Fibroblast of upper back skin (primary cell): ENCODE measurements around the gene HEPH.
A peak's percentile ranks its signal among the peaks of the same experiment; 100 is the strongest.
"Not testable (repeated sequence)": the region's sequence is repeated elsewhere in the genome, so short reads cannot be mapped to it uniquely, and the experiment has no call there.

Source experiments
- DNase-seq: peaks from one replicate; pipeline ENCODE4 v3.0.0-alpha.2; 2013

Gene HEPH

DNA sequence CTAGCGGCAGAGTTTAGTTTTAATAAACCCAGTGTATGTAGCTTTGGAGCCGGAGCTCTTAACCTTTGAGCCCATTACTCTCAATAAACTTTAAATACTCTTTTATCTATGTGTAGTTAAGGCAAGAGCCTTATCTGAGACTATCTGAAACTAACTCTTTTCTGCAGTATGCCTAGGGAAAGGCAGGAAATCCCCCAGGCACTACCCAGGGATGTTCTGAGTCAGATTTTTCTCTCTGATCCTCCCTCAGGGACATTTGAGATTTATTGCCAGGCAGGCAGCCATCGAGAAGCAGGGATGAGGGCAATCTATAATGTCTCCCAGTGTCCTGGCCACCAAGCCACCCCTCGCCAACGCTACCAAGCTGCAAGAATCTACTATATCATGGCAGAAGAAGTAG lies 39.1 kb downstream of the HEPH start:
- DNase-seq, result no peak

DNA sequence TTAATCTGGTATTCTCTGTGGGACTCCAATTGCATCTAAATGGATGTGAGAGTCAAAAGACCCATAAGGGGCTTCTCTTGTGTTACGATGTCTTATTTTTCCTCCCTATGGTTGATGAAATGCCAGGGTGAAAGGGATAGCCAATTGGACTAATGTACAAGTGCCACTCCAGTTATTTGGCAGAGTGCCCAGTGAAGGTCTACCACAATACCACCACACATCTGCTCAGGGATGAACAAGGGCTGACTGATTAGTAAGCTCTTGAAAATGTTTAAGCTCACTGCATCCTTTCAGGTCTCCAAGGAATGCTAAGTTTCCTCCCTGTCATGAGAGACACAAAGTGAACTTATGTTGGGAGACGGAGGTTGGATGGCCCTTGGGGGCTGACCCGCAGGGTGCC lies 57.8 kb downstream of the HEPH start:
- DNase-seq, result peak; percentile 19

DNA sequence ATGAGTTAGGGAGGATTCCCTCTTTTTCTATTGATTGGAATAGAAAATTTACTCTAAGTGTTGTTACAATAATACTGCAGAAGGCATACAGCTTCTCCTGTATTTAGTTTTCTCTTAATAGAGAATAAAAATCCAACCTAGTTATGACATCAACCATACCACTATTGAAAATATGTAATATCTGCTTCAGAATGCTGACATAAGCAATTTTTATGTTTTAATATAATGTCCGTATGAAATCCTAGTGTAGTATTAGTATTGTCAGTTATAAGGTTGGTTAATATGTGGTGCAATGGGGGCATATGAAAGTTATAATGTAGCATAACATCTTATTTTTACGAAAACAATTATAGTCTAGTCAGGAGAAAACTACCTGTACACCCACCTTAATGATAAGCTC lies 68.2 kb downstream of the HEPH start:
- no peak for DNase-seq

DNA sequence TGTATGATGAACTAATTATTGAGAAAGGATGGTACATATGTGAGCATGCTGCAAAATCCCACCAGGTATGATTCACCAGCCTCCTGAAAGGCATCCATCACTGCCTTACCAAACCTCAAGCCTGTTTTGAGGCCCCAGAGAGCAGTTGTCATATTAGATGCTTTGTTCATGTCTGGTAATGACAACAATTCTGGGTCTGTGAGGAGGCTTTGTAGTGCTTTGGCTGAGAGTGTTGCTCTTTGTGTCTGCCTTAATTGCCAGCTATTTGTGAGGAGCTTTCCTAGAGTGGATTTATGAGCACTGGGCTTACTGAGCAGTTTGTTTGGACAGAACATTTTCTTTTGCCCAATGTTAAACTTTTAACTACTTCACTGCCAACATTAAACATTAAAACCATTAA lies 69.2 kb downstream of the HEPH start:
- DNase-seq, result peak; percentile 0

DNA sequence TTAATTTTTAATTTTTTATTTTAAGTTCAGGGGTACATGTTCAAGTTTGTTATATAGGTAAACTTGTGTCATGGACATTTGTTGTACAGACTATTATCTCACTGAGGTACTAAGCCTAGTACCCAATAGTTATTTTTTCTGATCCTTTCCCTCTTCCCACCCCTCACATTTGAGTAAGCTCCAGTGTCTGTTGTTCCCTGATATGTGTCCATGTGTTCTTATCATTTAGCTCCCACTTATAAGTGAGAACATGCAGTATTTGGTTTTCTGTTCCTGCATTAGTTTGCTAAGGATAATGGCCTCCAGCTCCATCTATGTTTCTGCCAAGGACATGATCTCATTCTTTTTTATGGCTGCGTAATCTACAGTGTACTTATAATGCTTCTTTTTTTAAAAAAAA lies 69.9 kb downstream of the HEPH start:
- DNase-seq, result not testable (repeated sequence)

DNA sequence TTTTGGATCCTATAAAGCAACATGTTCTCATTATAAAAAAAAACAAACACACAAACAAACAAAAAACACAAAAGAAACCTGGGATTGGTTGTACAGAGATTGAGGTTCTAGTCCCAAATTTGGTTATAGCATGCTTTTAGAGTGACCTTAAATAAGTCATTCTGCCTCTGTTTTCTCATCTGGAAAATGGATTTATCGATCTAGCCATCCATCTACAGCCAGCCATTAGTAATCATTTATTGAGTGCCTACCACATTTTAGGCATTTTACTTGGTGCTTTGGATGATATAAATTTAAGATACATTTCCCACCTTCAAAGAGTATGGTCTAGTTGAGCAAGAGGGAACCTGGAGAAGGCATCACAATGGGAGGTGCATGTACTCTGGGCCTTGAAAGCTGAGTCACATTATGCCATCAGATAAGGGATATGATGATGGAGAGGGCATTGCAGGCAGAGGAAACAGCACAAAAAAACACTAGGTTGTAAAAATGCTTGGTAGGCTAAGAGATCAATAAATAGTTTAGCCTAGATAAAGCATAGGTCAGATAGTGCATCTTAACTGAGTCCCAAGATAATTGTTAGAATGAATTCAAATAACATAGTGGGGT lies 91.4 kb downstream of the HEPH start:
- no peak for DNase-seq

DNA sequence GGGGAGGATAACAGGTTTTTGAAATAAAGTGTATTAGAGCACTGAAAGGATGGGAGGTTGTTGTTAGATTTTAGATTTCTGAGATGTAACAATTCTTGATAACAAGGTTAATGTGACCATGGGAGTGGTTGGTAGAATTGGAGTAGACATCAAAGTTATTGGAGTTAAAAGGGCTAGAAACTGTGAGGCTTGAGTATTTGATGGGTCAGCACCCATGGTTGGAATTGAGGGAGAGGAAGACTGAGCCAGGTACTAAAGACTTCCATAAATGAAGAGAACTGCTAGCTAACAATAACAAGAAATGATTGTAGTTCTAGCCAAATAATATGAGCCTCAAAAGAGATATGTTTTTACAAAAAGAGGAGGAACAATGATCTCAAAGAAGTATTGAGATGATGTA lies 98.8 kb downstream of the HEPH start:
- DNase-seq, result no peak
